ENCODE results near the gene GLIPR1.

DNA sequence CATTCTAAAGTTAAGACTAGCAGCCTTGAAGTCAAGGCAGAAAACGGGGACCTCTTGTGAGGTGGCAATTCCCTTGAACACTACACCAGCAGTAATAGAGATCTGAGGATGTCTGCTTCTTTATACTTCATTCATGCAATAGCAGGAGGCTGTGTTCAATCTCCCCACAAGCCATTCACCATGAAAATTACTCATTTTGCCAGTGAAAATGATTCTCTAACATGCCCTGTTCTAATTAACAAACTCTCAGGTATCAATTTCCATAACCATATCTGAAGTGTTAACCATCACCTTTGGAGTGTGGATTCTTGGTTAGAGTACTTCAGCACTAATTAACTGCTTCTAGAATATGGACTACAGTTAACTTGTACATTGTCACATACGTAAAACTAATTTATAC is 3.4 kb upstream of the GLIPR1 start:
- TF ChIP-seq TAF1 (IDR thresholded peaks at IDR 0.05; ENCODE audit: borderline replicate concordance, low read depth, low read length) (no peak), CTCF (IDR thresholded peaks at IDR 0.05) (no peak), GABPA (IDR thresholded peaks at IDR 0.05; ENCODE audit: low read depth) (no peak), YY1 (IDR thresholded peaks at IDR 0.05; ENCODE audit: low read depth) (no peak), CHD2 (IDR thresholded peaks at IDR 0.05; ENCODE audit: low read length, partially characterized antibody) (no peak), REST (IDR thresholded peaks at IDR 0.05; ENCODE audit: low read depth, low read length) (no peak), RFX5 (IDR thresholded peaks at IDR 0.05; ENCODE audit: low read length) (no peak), FOXM1 (IDR thresholded peaks at IDR 0.05; ENCODE audit: low read depth) (no peak), EZH2phosphoT487 (IDR thresholded peaks at IDR 0.05; ENCODE audit: borderline replicate concordance, low read depth) (no peak), EP300 (IDR thresholded peaks at IDR 0.05; ENCODE audit: borderline replicate concordance in 1 of 2, low read depth in 1 of 2, low read length in 1 of 2) (no peak), RXRA (IDR thresholded peaks at IDR 0.05; ENCODE audit: borderline replicate concordance, low read depth) (no peak), SIN3A (IDR thresholded peaks at IDR 0.05; ENCODE audit: borderline replicate concordance, low read depth, low read length) (no peak), POLR2AphosphoS5 (IDR thresholded peaks at IDR 0.05; ENCODE audit: low read depth, low read length) (no peak)

All from SK-N-SH (cell line).